Skin of body (tissue), 2 donors: Measurements from ENCODE around the gene RANGAP1. TPM values are rescaled to one million over a fixed set of nuclear protein-coding genes. Genes with fewer than 3 reads are reported as not detected.
"Not testable (repeated sequence)": the region's sequence is repeated elsewhere in the genome, so short reads cannot be mapped to it uniquely, and the experiment has no call there.

ENCODE experiments used
- DNase-seq: peaks from one replicate; lab custom pipeline; 2025; lab: John Stamatoyannopoulos, UW
- total RNA-seq: library from RNA; depleted of rRNA; stranded (reverse); fragments of >200 nt; gene quantifications from one replicate; pipeline ENCODE4 v1.2.3, GENCODE V29; 2014

The RANGAP1 gene
- total RNA-seq, 1 donor from 2014 or later, result 26.9 TPM

DNA sequence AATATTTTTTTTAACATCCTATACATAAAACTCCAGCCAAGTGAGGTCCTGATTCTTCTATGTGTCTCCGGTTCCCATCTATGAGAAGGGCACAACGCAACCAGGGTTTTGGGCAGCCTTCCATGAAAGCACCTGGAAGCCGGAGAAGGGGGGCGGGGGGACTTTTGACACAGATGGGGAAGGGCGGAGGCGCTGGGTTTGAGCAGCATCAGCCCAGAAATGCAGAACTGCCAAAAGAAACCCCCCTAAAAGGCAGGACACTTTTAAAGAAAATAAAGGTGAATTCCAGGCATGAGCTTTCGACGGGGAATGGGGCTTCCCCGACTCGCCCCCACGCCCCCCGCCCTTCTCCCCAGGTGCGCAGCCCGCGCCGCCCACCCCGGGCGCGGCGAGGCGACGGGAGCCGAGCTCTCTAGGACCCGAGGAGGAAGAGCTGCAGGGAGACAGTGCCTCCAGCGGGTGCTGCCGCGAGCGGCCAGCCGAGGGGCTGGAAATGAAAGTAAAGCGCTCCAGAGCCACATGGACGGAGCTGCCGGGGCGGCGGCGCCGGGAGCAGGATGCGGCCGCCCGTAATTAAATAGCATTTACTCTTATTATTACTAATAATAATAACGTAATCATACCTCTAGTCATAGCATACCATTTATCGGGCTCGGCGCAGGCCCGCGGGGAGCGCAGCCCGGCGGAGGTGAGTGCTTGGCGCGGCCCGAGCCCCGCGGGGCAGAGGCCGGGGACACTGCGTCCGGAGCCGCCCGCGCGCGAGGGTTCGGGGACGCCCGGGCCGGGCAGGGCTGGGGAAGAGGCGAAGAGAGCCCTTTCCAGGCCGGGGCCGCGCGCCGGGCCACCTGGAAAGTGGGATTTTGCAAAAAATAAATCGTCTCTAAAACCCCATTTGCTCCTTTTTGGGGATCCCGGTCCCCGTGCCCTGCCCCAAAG lies 15.4 kb upstream of the RANGAP1 start, which contains the start of gene ZC3H7B:
Gene ZC3H7B, plus strand, starts transcription at position 441 of the 936 bp plus-strand sequence. CDS start 19,136 bp downstream, outside the sequence.
- peak; percentile 73 for DNase-seq

DNA sequence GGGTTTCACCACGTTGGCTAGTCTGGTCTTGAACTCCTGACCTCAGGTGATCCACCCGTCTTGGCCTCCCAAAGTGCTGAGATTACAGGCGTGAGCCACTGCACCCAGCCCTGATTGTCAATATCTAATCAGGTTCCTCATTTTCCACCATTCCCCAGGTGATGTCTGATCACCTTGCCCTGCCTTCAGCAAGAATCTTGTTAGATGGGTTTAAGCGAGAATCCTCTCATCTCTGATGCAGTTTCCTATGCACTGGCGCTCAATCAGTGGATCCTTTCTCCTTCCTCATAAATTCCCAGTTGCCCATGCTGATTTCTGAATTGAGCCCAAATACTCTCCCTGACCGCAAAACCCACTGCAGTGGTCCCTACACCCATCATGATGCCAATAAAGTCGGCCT lies 14.7 kb upstream of the RANGAP1 start:
- DNase-seq, result no peak

DNA sequence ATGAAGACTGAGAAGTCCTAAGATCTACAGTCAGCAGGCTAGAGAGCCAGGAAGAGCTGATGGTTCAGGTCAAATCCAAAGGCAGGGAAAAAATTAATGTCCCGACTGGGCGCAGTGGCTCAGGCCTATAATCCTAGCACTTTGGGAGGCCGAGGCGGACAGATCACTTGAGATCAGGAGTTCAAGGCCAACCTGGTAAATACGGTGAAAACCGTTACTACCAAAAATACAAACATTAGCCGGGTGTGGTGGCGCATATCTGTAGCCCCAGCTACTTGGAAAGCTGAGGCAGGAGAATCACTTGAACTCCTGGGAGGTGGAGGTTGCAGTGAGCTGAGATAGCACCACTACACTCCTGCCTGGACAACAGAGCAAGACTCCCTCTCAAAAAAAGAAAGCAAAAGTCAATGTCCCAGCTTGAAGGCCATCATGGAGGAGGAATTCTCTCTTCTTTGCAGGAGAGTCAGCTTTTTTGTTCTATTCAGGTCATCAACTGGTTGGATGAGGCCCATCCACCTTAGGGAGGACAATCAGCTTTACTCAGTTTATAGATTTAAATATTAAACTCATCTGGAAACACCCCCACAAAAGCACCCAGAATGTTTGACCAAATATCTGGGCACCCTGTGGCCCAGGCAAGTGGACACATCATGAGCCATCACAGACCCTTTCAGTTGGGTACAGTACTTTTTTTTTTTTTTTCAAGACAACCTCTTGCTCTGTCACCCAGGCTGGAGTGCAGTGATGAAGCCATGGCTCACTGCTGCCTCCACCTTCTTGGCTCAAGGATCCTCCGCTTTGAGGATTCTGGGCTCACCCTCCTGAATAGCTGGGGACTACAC lies 11.1 kb upstream of the RANGAP1 start:
- DNase-seq, result no peak

DNA sequence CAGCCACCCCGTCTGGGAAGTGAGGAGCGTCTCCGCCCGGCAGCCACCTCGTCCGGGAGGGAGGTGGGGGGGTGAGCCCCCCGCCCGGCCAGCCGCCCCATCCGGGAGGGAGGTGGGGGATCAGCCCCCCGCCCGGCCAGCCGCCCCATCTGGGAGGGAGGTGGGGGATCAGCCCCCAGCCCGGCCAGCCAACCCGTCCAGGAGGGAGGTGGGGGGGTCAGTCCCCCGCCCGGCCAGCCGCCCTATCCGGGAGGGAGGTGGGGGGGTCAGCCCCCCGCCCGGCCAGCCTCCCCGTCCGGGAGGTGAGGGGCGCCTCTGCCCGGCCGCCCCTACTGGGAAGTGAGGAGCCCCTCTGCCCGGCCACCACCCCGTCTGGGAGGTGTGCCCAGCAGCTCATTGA lies 8.8 kb upstream of the RANGAP1 start:
- DNase-seq, result not testable (repeated sequence)

DNA sequence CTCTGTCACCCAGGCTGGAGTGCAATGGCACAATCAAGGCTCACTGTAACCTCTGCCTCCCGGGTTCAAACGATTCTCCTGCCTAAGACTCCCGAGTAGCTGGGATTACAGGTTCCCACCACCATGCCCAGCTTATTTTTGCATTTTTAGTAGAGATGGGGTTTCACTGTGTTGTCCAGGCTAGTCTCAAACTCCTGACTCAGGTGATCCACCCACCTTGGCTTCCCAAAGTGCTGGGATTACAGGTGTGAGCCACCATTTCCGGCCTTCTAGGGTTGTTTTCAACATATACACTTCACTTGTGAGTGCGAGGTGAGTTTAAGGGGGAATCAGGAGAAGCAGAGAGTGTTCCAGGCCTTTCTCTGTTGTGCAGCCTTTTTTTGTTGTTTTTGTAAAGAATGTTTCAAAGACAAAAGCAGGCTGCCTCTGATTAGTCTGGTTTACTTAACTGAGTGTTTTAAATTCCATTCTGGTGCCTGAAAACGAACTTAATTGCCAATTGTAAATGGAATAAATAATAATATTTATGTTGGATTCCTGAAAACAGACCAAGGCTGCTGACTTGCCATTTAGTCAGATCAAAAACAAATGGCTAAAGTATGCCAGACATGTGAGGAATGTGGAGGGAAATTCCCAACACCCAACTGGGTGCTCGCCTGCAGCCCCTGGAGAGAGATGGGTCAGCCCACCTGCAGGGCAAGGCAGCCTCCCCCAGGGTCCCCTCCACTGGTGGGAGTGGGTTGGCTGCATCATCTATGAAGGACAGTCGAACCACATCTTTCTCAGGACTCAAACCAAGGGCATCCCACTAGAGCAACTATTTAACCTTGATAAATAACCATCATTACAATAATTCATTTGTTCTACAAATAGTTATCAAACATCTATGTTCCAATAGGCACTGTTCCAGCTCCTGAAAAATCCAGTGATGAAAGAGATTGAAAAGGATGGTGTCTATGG lies 4.6 kb upstream of the RANGAP1 start:
- DNase-seq, result no peak

DNA sequence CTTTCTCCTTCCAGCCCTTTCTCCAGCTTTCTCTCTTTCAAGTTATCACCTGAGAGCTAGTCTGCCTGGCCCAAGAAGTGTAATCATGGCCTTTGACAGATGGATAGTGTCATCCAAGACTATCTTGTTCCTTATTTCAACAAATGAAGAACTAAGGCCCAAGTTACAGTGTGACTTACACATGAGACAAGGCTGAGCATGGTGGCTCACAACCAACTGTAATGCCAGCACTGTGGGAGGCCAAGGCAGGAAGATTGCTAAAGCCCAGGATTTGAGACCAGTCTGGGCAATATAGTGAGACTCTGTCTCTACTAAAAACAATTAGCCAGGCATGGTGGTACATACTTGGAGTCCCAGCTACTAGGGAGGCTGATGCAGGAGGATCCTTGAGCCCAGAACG lies 3.7 kb upstream of the RANGAP1 start:
- no peak for DNase-seq

DNA sequence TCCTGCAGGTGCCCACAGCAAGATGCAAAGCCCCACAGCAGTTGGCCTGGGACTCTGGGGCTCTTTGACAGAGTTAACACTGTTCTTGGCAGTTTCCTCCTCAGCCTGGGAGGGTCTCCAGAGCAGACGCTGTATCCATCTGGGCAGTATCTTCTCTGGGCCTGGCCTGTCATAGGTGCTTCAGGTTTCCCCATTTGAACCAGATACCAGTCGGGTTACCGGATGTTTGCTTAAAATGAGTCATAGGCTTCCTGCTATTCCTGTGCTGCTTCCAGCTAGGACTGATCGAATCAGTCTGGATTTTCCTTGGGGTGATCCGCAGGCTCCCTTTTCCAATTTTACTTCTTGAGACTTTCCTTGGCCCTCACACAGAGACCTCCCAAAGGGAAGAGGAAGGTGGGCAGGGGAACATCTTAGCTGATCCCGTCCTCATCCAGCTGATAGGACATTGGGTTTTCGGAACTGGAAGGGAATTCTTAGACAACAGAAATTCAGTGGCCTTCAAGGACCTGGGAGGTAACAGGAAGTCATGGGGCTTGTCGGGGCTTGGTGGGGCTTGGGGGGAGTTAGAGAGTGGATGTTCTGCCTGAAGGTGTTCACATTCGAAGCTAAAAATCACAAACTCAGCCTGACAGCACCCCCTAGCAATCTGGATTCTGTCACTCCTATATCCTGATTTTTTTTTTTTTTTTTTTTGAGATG lies 2.4 kb upstream of the RANGAP1 start:
- no peak for DNase-seq

DNA sequence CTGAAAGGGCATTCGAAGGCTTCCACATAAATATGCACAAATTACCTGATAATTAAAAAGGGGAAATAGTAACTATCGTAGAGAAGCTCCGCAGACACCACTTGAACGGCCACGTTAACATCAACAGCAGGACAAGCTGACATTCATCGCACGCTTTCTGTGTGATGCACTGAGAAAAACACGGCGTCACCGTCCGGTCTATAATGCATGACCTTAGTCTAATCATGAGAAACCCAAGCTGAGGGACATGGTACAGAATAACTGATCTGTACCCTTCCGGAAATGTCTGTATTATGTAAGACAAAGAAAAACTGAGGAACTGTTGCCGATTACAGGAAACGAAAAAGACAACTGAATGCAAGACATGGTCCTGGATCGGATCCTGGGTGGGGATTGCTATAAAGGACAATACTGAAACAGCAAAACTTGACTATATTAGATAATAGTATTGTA lies 678 bp upstream of the RANGAP1 start:
- peak; percentile 69 for DNase-seq

DNA sequence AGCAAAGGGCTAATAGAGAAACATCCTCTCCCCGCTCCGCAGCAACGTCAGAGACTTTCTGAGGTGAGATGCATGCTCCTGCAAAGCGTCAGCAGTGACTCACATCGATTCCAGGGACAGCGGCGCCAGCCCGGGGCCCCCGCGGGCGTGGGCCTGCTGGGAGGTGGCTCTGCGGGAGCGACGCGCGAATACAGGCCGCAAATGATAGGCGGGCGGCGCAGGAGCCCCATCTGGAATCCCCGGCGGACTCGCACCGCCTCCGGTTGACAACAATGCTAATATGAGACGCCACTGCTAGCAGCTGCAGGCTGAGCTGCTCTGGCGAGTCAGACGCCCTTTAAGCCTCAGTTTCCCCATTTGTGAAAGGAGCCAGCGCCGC lies 557 bp downstream of the RANGAP1 start:
- no peak for DNase-seq

DNA sequence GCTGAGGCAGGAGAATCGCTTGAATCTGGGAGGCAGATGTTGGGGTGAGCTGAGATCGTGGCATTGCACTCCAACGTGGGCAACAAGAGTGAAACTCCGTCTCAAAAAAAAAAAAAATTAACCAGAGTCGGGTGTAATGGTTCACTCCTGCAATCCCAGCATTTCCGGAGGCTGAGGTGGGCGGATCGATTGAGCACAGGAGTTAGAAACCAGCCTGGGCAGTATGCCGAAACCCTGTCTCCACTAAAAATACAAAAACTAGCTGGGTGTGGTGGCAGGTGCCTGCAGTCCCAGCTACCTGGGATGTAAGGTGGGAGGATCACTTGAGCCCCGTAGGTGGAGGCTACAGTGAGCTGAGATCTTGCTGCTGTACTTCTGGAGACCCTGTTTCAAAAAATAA lies 1.5 kb downstream of the RANGAP1 start:
- DNase-seq, result no peak

DNA sequence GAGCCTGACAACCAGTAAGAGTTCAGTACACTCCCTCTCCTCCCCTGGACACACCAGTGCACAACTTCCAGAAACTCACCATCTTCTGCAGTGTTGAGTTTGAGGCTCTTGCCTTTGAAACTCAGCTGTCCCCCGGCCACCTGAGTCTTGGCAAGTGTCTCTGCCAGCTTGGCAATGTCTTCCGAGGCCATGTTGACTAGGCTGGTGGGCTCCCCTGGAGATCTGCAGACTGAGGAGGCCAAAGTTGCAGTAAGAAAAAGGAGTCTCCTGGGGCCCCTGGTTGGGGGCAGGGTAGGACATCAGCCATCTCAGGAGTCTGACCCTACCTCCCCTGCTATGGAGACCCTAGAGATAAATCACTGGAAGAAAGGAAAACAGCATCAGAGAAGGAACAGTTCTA lies 5.1 kb downstream of the RANGAP1 start:
- no peak for DNase-seq

DNA sequence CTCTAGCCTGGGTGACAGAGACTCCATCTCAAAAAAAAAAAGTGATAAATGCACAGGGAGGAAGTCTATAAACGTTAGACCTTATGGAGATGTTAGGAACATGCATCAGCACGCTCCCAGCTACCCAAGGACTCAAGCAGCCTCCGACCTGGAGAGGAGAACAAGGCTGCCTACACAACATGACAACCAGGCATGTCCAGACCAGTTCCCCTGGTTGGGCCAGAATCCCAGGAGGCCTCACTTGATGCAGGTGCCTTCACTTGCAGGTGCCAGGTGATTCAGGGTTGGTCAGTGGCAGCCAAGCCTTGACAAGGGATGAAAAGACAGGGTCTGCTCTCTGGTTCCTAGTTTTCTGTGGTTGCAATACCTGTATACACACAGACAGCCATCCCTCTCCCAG lies 5.9 kb downstream of the RANGAP1 start:
- no peak for DNase-seq

DNA sequence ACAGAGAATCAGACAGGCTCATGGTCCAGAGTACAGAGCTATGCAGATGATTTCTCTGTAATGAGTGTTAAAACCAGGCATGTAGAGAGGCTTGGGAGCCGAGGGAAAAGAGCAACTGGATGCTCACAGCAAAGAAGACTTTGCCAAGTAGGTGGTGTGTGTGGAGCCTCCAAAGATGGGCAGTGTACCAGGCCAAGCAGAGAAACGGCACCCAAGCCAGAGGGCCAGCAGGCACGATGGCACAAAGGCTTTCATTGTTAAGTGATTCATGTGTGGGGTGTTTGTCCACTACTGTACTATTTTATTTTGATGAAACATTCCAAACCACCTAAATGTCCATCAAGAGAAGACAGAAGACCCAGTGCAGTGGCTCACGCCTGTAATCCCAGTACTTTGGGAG lies 11.1 kb downstream of the RANGAP1 start:
- DNase-seq, result no peak

DNA sequence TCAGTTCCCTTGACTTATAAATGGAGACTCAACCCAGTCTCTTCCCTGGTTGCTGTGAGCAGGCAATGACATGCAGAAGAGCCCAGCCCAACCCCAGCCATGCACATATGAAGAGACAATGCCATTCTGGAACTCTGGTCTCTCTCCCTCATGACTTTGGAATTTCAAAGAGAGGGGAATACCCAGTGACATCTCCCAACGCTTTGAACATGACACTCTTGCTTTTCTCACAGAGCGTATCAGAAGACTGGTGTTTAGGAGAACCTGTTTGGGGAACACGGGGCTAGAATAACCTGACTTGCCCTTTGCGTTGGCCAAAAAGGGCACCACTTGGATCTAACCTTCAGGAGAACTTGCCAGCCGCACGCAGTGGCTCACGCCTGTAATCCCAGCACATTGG lies 12.9 kb downstream of the RANGAP1 start:
- no peak for DNase-seq

DNA sequence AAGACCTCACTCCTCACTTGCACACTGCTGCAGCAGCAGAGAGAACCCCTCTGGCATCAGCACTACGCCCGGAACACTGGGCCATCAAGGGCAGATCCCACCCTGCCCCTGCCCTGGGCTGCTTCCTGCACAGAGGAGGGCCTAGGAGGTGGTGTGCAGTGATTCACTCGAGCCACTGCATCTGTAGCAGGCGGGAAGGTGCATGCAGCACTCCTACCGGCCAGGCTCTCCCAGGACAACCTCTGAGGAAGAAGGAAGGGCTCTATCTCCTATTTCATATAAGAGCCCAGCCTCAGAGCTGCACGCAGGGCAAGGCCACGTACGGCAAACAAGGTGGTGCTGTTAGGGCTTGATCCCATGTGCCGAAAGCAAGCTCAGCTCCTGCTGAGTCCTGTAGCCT lies 14.2 kb downstream of the RANGAP1 start:
- DNase-seq, result no peak

DNA sequence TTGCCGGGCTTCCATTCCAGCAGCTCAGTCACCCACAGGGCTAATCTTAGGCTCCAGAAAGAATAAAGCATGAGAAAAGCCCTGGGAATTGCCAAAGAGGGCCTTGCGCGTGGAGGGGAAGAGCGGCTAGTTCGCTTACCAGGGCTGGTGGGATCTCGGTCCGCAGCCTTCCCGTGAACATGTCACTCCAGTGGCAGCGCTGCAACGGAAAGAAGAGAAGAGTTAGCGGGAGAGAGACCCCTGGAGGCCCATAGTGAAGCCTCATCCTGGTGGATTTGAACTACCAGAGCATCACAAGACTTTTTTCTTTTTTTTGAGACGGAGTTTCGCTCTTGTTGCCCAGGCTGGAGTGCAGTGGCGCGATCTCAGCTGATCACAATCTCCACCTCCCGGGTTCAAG lies 18.0 kb downstream of the RANGAP1 start:
- no peak for DNase-seq

DNA sequence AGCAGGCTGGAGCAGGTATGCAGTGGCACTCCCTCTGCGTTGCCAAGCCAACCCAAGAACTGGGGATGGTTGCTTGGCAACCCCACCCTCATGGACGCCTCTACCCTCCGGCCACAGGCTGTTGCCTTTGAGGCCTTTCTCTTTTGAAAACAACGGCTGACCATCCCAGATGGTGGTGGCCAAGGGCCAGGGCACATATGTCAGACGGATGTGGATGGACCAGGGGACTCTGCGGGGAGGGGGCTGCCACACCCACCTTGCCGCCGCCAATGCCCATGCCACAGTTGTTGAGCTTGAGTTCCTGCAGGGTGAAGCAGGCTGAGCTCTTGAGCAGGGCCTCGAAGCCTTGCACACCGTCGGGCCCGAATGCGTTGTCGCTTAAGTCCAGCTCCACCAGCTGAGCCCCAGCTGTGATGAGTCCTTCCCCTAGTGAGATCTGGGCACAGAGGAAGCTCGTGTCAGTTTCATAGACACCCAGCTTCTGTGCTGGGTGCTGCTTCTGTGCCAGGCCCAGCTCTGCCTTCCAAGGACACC lies 21.5 kb downstream of the RANGAP1 start:
- DNase-seq, result no peak

DNA sequence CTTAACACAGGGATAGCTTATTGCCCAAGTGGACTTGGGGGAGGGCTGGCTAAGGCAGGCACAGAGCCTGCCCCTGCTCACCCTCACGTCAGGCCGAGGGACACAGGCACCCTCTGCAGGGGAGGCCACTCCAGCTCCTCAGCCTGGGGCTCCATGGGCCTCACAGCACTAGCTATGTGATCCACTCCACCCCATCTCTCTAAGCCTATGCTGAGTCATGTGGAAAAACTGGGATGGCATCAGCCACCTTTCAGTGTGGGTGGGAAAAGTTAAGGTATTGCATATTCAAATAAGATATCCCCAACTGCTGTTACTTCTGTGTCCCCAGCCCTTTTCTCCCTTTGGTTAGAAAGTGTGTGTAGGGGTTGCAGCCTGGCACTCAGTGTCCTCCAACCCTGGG lies 22.3 kb downstream of the RANGAP1 start:
- DNase-seq, result no peak

DNA sequence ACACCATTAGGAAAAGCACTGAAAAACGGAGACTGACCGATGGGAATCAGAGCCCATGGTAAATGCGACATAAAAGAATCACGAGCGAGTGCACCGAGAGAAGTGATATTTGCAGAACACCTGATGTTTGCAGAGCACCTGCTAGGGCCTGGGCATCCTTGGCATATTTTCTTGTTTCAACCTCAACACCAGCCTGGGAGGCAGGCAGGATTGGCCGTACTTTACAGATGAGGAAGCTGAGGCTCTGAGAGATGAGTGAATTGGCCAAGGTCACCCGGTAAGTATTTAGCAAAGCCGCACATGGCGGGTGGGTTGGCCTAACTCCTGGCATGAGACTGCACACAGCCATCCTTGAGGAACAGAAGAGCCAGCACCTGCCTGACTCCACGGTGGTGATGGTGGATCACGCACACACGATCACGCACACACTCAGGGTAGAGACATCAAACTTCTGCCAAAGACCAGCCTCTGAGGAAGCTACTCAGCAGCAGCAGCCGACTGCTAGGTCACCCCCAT lies 23.7 kb downstream of the RANGAP1 start:
- no peak for DNase-seq
